ENCODE data around the gene SMIM43.

DNA sequence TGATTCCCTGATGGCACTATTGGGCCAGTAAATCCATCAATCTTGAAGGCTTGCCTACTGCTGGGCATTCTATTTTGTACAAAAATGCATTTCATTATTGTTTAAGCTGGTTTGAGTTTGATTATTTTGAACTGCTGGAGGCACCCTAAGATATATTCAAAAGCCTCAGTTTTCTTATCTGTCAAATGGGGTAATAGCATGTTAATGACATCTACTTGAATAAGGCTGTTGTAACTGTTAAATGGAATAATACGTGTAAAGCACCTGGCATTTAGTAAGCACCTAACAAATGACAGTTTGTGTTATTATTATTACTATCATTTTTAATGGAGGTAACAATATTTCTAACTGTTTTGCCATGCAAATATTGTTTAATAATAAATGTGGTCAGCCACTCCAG, 6.9 kb upstream of the SMIM43 start:
- TF ChIP-seq EGR1 (IDR thresholded peaks at IDR 0.05; ENCODE audit: borderline replicate concordance, low read depth, low read length), result no peak
- TF ChIP-seq, protein P1, sequence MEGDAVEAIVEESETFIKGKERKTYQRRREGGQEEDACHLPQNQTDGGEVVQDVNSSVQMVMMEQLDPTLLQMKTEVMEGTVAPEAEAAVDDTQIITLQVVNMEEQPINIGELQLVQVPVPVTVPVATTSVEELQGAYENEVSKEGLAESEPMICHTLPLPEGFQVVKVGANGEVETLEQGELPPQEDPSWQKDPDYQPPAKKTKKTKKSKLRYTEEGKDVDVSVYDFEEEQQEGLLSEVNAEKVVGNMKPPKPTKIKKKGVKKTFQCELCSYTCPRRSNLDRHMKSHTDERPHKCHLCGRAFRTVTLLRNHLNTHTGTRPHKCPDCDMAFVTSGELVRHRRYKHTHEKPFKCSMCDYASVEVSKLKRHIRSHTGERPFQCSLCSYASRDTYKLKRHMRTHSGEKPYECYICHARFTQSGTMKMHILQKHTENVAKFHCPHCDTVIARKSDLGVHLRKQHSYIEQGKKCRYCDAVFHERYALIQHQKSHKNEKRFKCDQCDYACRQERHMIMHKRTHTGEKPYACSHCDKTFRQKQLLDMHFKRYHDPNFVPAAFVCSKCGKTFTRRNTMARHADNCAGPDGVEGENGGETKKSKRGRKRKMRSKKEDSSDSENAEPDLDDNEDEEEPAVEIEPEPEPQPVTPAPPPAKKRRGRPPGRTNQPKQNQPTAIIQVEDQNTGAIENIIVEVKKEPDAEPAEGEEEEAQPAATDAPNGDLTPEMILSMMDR (IDR thresholded peaks at IDR 0.05; ENCODE audit: control extremely low read depth in 1 of 3, insufficient read depth in 1 of 3, low read depth in 1 of 3, low read length in 3 of 3), result no peak
- no peak for TF ChIP-seq EZH2 (IDR thresholded peaks at IDR 0.05; ENCODE audit: low read depth, low read length, severe bottlenecking)
- TF ChIP-seq CHD2 (IDR thresholded peaks at IDR 0.05; ENCODE audit: low read length), result no peak
- TF ChIP-seq TAF7 (optimal IDR thresholded peaks at IDR 0.05; ENCODE audit: borderline replicate concordance, low read depth, low read length), result no peak

Measured in H1 (cell line).